SK-N-SH treated with all-trans-retinoic acid at 6 μM for 48 hours (cell line): ENCODE data around the gene RNF2.

Experiments used
- ATAC-seq: fragments of 200-7000 bp; cut with Tn5 transposase; 3 replicates; pipeline ENCODE4 v1.9.1; 2020; ENCODE audit warnings: mild to moderate bottlenecking, moderate library complexity
- ARNTL ChIP-seq: fragments of 450-650 bp; formaldehyde crosslinking; IDR thresholded peaks from 2 replicates; pipeline ENCODE4 v1.5.0; 2020; ENCODE audit warnings: low read depth, mild to moderate bottlenecking, moderate library complexity, borderline replicate concordance
- BACH2 ChIP-seq: fragments of 250-450 bp; sonication (Bioruptor Pico); IDR thresholded peaks from 2 replicates; pipeline ENCODE4 v1.9.0; 2021; ENCODE audit warnings: mild to moderate bottlenecking, borderline replicate concordance
- CREB5 ChIP-seq: fragments of 250-450 bp; sonication (Bioruptor Pico); IDR thresholded peaks from 2 replicates; pipeline ENCODE4 v1.5.1; 2020; ENCODE audit warnings: low read depth, mild to moderate bottlenecking, moderate library complexity
- CSRNP3 ChIP-seq: fragments of 250-450 bp; sonication (Bioruptor Pico); IDR thresholded peaks from 2 replicates; pipeline ENCODE4 v1.5.1; 2021; ENCODE audit warnings: mild to moderate bottlenecking, moderate library complexity
- ESRRG ChIP-seq: fragments of 250-450 bp; sonication (Bioruptor Pico); IDR thresholded peaks from 2 replicates; pipeline ENCODE4 v1.6.1; 2021; ENCODE audit warnings: mild to moderate bottlenecking
- GLIS3 ChIP-seq: fragments of 250-450 bp; sonication (Bioruptor Pico); IDR thresholded peaks from 2 replicates; pipeline ENCODE4 v1.5.0; 2020; ENCODE audit warnings: mild to moderate bottlenecking, moderate library complexity
- OSR1 ChIP-seq: fragments of 250-450 bp; sonication (Bioruptor Pico); IDR thresholded peaks from 2 replicates; pipeline ENCODE4 v1.8.0; 2022; ENCODE audit warnings: moderate library complexity, mild to moderate bottlenecking, inconsistent platforms
- PATZ1 ChIP-seq: fragments of 250-450 bp; sonication (Bioruptor Pico); IDR thresholded peaks from 2 replicates; pipeline ENCODE4 v1.8.0; 2020; ENCODE audit warnings: mild to moderate bottlenecking, moderate library complexity, borderline replicate concordance
- POU6F1 ChIP-seq: fragments of 250-450 bp; sonication (Bioruptor Pico); IDR thresholded peaks from 2 replicates; pipeline ENCODE4 v1.8.0; 2021; ENCODE audit warnings: low read depth, mild to moderate bottlenecking, moderate library complexity, borderline replicate concordance
- PPARA ChIP-seq: fragments of 250-450 bp; sonication (Bioruptor Pico); IDR thresholded peaks from 2 replicates; pipeline ENCODE4 v1.5.0; 2020; ENCODE audit warnings: mild to moderate bottlenecking, borderline replicate concordance
- RARB ChIP-seq: fragments of 250-450 bp; sonication (Bioruptor Pico); IDR thresholded peaks from 2 replicates; pipeline ENCODE4 v1.8.0; 2021; ENCODE audit warnings: mild to moderate bottlenecking, moderate library complexity
- SNAI2 ChIP-seq: fragments of 250-450 bp; sonication (Bioruptor Pico); IDR thresholded peaks from 2 replicates; pipeline ENCODE4 v1.5.0; 2020; ENCODE audit warnings: mild to moderate bottlenecking, moderate library complexity
- TCF4 ChIP-seq: fragments of 250-450 bp; sonication (Bioruptor Pico); IDR thresholded peaks from 2 replicates; pipeline ENCODE4 v1.8.0; 2021; ENCODE audit warnings: mild to moderate bottlenecking, moderate library complexity, borderline replicate concordance
- TOX ChIP-seq: fragments of 250-450 bp; sonication (Bioruptor Pico); IDR thresholded peaks from 2 replicates; pipeline ENCODE4 v1.8.0; 2021; ENCODE audit warnings: mild to moderate bottlenecking, moderate library complexity, borderline replicate concordance
- TSHZ2 ChIP-seq: fragments of 250-450 bp; sonication (Bioruptor Pico); IDR thresholded peaks from 2 replicates; pipeline ENCODE4 v1.5.0; 2020; ENCODE audit warnings: mild to moderate bottlenecking, moderate library complexity
- ZFP3 ChIP-seq: fragments of 250-450 bp; sonication (Bioruptor Pico); IDR thresholded peaks from 2 replicates; pipeline ENCODE4 v1.5.0; 2020; ENCODE audit warnings: mild to moderate bottlenecking, moderate library complexity
- ZFP30 ChIP-seq: fragments of 450-650 bp; formaldehyde crosslinking; IDR thresholded peaks from 2 replicates; pipeline ENCODE4 v1.5.0; 2022; ENCODE audit warnings: mild to moderate bottlenecking, moderate library complexity
- ZNF565 ChIP-seq: fragments of 450-650 bp; formaldehyde crosslinking; conservative IDR thresholded peaks from 2 replicates; pipeline ENCODE4 v1.5.0; 2020; ENCODE audit warnings: low read depth, mild to moderate bottlenecking, moderate library complexity
- ZNF8 ChIP-seq: fragments of 450-650 bp; formaldehyde crosslinking; IDR thresholded peaks from 2 replicates; pipeline ENCODE4 v1.5.0; 2020; ENCODE audit warnings: mild to moderate bottlenecking, moderate library complexity

The RNF2 gene

GRCh38 chr1:185110145-185110544 is 64.8 kb downstream of the RNF2 start:
- ATAC-seq, result no peak
- TF ChIP-seq ARNTL (CRISPR knock-in tag), result no peak
- TF ChIP-seq POU6F1, result no peak
- no peak for TF ChIP-seq TCF4
- TF ChIP-seq TSHZ2 (CRISPR knock-in tag), result no peak

- ATAC-seq, result no peak
- TF ChIP-seq ZFP3 (no peak), CREB5 (CRISPR knock-in tag) (no peak), PATZ1 (CRISPR knock-in tag) (no peak), ZNF8 (CRISPR knock-in tag) (no peak), GLIS3 (CRISPR knock-in tag) (no peak), ZNF565 (CRISPR knock-in tag) (no peak), RARB (CRISPR knock-in tag) (no peak), OSR1 (CRISPR knock-in tag) (no peak), BACH2 (no peak), TOX (CRISPR knock-in tag) (no peak), TCF4 (no peak)
Observed at GRCh38 chr1:185111873-185112272, 66.5 kb downstream of the RNF2 start.

GRCh38 chr1:185112356-185112755 is 67.0 kb downstream of the RNF2 start:
- no peak for ATAC-seq

More at GRCh38 chr1:185112356-185112755, 67.0 kb downstream of the RNF2 start:
- TF ChIP-seq ZNF8 (CRISPR knock-in tag) (no peak), RARB (CRISPR knock-in tag) (no peak), CREB5 (CRISPR knock-in tag) (no peak), ESRRG (no peak), CSRNP3 (CRISPR knock-in tag) (no peak), OSR1 (CRISPR knock-in tag) (no peak), PPARA (CRISPR knock-in tag) (no peak), ZNF565 (CRISPR knock-in tag) (no peak), BACH2 (no peak), POU6F1 (no peak), SNAI2 (CRISPR knock-in tag) (no peak), TOX (CRISPR knock-in tag) (no peak), TCF4 (no peak), ZFP30 (CRISPR knock-in tag) (no peak), ARNTL (CRISPR knock-in tag) (no peak)
